ENCODE measurements around the gene TRPV5. TPM values are rescaled to one million over a fixed set of nuclear protein-coding genes. Genes with fewer than 3 reads are reported as not detected.

The TRPV5 gene
- total and polyA plus RNA-seq, 2 of the 8 experiments (the other 6 are each of a cell fraction or from before 2014, with no cell fraction given): 0.03 TPM; not detected in 1

GRCh38 chr7:142963993-142964392, 30.4 kb upstream of the TRPV5 start (continued):
- TF ChIP-seq KDM1A (IDR thresholded peaks at IDR 0.05; ENCODE audit: borderline replicate concordance, low read length) (no peak), HDAC2 (IDR thresholded peaks at IDR 0.05; ENCODE audit: borderline replicate concordance in 1 of 2, low read depth in 2 of 2, low read length in 2 of 2) (no peak), KDM5A (IDR thresholded peaks at IDR 0.05; ENCODE audit: low read length) (no peak), CREB1 (IDR thresholded peaks at IDR 0.05) (no peak), BRCA1 (IDR thresholded peaks at IDR 0.05; ENCODE audit: low read depth, low read length) (no peak)

Data from H1 (cell line).